Choroid plexus epithelial cell (primary cell): ENCODE results near the gene IGFALS.
A peak's percentile ranks its signal among the peaks of the same experiment; 100 is the strongest.

ENCODE experiments used
- DNase-seq: peaks from one replicate; pipeline ENCODE4 v3.0.0-alpha.2; 2010; ENCODE audit warnings: low read depth
- H3K4me3 ChIP-seq: 2 replicates; pipeline ENCODE4 v1.5.1; 2011; ENCODE audit warnings: low read depth, mild to moderate bottlenecking, control low read depth, low read length, moderate library complexity
- CTCF ChIP-seq: conservative IDR thresholded peaks from 2 replicates; pipeline ENCODE4 v1.5.1; 2011; ENCODE audit warnings: low read depth, mild to moderate bottlenecking, control low read depth, inconsistent platforms, low read length, moderate library complexity

Gene IGFALS

GRCh38 chr16:1788708-1789100 lies 4.8 kb downstream of the IGFALS start:
- DNase-seq = no peak
- no peak for TF ChIP-seq CTCF
- H3K4me3 ChIP-seq = no peak overlapping the region

- no peak for TF ChIP-seq CTCF
- H3K4me3 ChIP-seq = no peak overlapping the region
- no peak for DNase-seq
Measured at GRCh38 chr16:1788095-1788707, 5.3 kb downstream of the IGFALS start.

GRCh38 chr16:1787322-1788094 lies 6.0 kb downstream of the IGFALS start:
- H3K4me3 ChIP-seq = no peak overlapping the region
- no peak for TF ChIP-seq CTCF
- DNase-seq = no peak

- no peak for DNase-seq
- TF ChIP-seq CTCF = no peak
- H3K4me3 ChIP-seq = no peak overlapping the region
Measured at GRCh38 chr16:1787056-1787321, 6.5 kb downstream of the IGFALS start.

GRCh38 chr16:1786242-1787055 lies 7.1 kb downstream of the IGFALS start:
- TF ChIP-seq CTCF = peak; percentile 10
- no peak for DNase-seq
- no peak overlapping the region for H3K4me3 ChIP-seq

- H3K4me3 ChIP-seq = no peak overlapping the region
- DNase-seq = no peak
- TF ChIP-seq CTCF = no peak
Measured at GRCh38 chr16:1785846-1786170, 7.7 kb downstream of the IGFALS start.
